Measurements from ENCODE around the gene MYBBP1A. TPM values are rescaled to one million over a fixed set of nuclear protein-coding genes. Genes with fewer than 3 reads are reported as not detected.

MYBBP1A gene
- polyA plus RNA-seq, 1 donor = 46.0 TPM

DNA sequence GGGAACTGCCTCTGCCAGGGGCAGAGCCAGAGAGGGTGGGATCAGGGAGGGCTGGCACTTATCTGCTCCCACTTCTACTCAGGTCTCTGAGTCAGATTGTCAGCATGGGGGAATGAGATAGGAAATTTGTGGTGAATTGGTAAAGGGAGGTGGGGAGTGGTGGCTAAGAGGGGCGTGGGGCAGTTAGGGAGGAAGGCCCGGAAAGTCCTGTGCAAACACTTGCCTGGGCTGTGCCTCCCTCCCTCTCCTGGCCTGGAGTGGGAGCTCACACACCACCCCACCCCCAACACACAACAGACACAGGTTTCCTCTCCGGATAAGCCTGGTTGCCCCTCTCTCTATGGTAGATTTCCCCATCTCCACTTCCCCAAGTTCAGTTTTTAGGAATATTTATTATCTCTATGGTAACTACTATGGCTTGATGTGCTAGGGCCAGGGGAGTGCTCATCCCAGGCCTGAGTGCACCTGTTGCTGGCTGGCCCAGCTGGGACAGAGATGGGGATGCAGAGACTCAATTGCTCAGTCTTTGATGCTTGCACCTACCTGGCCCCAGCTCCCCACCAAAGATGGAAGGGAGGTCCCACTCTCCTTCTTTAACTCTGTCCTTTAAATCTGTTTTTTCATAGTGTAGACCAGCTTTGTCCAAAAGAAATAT is 53.8 kb downstream of the MYBBP1A start:
- H3K27ac ChIP-seq (ENCODE audit: low read length) = no peak overlapping the region
- no peak overlapping the region for H3K4me3 ChIP-seq (ENCODE audit: low read length)
- no peak for DNase-seq
- no peaks in the 10 kb centered on the region for H3K9me3 ChIP-seq (ENCODE audit: control insufficient read depth, low read depth, low read length)
- peaks cover 16% of the 10 kb centered on the region for H3K27me3 ChIP-seq (ENCODE audit: control insufficient read depth, insufficient read depth, low read length)
- no CpG with 5 or more reads among the region's 3 CpGs for WGBS (ENCODE audit: insufficient coverage, low lambda C conversion rate)
- H3K36me3 ChIP-seq (ENCODE audit: control insufficient read depth, insufficient read depth, low read length) = no peaks in the 10 kb centered on the region
- peaks cover 33% of the 10 kb centered on the region for H3K4me1 ChIP-seq (ENCODE audit: control insufficient read depth, insufficient read depth, low read length)

DNA sequence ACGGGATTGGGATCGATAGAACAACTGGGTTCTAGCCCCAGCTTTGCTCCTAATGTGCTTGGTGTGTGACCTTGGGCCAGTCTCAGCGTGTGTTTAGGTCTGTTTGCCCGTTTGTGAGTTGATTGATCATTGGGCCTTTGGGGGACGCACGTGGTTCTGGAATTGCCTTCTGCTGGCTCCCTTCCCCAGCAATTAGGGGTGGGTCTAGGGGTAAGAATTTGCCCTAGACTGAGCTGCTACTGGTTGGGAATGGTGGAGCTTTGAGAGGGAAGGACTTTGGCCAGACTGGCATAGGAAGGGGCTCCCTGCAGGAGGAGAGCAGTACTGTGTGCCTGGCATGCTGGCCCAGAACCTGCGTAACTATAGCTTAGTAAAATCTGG is 55.0 kb downstream of the MYBBP1A start:
- no CpG with 5 or more reads among the region's 7 CpGs for WGBS (ENCODE audit: insufficient coverage, low lambda C conversion rate)
- Histone ChIP-seq H3K36me3 (ENCODE audit: control insufficient read depth, insufficient read depth, low read length) (no peaks in the 10 kb centered on the region), H3K4me1 (ENCODE audit: control insufficient read depth, insufficient read depth, low read length) (peaks cover 30% of the 10 kb centered on the region), H3K27me3 (ENCODE audit: control insufficient read depth, insufficient read depth, low read length) (peaks cover 16% of the 10 kb centered on the region), H3K27ac (ENCODE audit: low read length) (no peak overlapping the region), H3K4me3 (ENCODE audit: low read length) (peak overlapping the region; percentile 65), H3K9me3 (ENCODE audit: control insufficient read depth, low read depth, low read length) (no peaks in the 10 kb centered on the region)
- peak in 1 of 2 donors; percentile 58 for DNase-seq

DNA sequence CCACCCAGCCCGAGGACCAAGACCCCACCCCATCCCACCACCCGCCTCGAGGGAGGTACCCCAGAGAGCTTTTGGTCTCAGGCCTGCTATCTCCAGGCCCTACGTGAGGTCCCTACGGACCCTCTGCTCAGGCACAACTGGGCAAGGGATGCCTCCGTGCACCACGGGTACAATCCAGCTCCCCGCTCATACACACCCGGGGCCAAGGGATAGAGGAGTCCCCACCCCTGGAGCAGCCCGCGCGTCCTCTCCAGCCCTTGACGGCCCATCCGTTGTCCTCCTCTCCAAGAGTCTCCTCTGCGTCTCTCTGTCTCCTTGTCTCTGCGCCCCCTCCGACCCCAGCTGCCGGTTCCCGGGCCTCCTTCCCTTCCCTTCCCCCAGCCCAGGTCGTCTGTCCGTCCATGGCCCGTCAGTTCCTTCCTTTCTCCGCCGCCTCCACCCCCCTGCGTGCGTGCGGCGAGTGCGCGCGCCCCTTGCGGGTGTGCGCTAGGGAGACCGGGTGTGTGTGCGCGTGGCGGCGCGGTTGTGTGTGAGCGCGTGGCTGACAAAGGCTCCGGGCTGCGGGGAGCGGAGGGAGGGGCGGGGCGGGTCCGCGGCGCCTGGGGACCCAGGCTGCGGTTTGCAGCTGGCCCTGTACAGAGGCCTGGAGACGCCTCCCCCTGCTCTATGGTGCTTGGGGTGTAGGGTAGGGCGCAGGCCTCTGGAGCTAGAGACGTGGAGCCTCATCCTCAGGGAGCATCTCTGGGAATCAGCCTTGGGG is 55.6 kb downstream of the MYBBP1A start:
- no peak overlapping the region for H3K27ac ChIP-seq (ENCODE audit: low read length)
- H3K9me3 ChIP-seq (ENCODE audit: control insufficient read depth, low read depth, low read length) = no peaks in the 10 kb centered on the region
- no peaks in the 10 kb centered on the region for H3K36me3 ChIP-seq (ENCODE audit: control insufficient read depth, insufficient read depth, low read length)
- peaks cover 16% of the 10 kb centered on the region for H3K27me3 ChIP-seq (ENCODE audit: control insufficient read depth, insufficient read depth, low read length)
- DNase-seq = peak in 1 of 2 donors; percentile 74
- H3K4me3 ChIP-seq (ENCODE audit: low read length) = peak overlapping the region; percentile 65
- WGBS (ENCODE audit: insufficient coverage, low lambda C conversion rate) = no CpG with 5 or more reads among the region's 53 CpGs
- H3K4me1 ChIP-seq (ENCODE audit: control insufficient read depth, insufficient read depth, low read length) = peaks cover 30% of the 10 kb centered on the region

DNA sequence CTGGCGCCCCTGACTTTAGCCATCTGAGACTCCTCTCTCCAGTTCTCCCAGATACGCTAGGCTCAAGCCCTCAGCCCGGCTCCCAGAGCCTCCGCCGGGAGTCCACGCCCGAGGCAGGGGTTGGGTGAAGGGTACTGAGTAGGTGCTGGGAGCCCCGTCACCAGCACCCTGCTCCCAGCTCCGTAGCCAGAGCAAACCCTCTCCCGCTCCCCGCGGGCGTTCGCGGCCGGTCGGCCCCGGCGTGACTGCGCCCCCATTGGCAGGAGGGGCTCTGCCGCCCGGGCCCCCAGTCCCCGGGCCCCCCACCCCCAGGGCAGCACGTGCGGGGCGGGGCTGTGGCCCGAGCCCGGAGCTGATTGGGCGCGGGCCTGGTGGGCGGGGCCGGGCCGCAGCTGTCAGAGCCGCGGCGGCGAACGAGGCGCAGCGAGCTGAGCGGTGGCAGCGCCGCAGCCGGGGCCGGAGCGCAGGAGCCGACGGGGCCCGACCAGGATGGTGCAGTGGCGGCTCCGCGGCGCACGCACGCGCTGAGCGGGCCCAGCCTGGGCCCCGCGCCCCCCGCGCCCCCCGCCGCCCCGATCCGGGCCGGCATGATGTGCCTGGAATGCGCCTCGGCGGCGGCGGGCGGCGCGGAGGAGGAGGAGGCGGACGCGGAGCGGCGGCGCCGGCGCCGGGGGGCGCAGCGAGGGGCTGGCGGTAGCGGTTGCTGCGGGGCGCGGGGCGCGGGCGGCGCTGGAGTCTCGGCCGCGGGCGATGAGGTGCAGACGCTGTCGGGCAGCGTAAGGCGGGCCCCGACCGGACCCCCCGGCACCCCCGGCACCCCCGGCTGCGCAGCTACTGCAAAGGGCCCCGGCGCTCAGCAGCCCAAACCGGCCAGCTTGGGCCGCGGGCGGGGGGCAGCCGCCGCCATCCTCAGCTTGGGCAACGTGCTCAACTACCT is 56.5 kb downstream of the MYBBP1A start, which contains the start of gene SPNS2:
SPNS2 (plus strand) TSS at position 421 of the 937 bp plus-strand sequence; CDS start at position 588, 167 bp downstream.
- Histone ChIP-seq H3K4me1 (ENCODE audit: control insufficient read depth, insufficient read depth, low read length) (peaks cover 30% of the 10 kb centered on the region), H3K27me3 (ENCODE audit: control insufficient read depth, insufficient read depth, low read length) (peaks cover 16% of the 10 kb centered on the region), H3K4me3 (ENCODE audit: low read length) (peak within 1 kb of the TSS; percentile 65), H3K9me3 (ENCODE audit: control insufficient read depth, low read depth, low read length) (no peaks in the 10 kb centered on the region), H3K27ac (ENCODE audit: low read length) (no peak within 1 kb of the TSS), H3K36me3 (ENCODE audit: control insufficient read depth, insufficient read depth, low read length) (no peaks in the 10 kb centered on the region)
- WGBS (ENCODE audit: insufficient coverage, low lambda C conversion rate) = no CpG with 5 or more reads among the region's 117 CpGs
- DNase-seq = peak in 1 of 2 donors; percentile 75

DNA sequence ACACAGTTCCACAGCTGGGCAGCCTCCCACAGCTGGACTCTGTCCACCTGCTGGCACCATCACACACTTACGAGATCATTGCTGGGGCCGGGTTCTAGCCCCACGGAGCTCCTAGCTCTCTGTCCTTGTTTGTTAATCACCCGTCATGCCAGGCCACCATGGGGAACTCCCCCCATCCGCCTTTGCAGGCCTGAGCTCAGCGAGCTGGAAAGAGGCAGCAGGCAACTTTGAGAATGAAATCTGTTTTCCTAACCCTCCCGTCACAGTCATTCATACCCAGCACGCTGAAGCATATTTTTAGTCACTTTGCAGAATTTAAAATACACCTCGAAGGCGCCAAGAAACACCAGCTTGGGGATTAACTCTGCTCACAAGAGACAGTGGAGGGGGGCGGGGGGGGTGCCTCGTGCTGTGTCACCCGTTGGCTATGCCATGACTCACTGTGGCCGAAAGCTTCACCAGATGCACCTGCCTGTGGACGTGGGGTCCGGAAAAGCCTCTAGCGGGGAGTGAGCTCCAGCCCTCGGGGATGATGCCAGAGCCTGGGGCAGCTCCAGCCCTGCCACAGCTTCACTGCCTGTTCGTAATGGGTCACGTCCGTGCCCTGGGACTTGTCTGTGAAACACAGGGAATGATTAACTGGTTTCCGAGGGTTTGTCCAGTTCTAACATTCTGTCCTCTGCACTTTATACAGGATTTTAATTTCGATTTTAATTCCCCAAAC is 57.9 kb downstream of the MYBBP1A start:
- Histone ChIP-seq H3K27ac (ENCODE audit: low read length) (no peak overlapping the region), H3K27me3 (ENCODE audit: control insufficient read depth, insufficient read depth, low read length) (peaks cover 16% of the 10 kb centered on the region), H3K4me1 (ENCODE audit: control insufficient read depth, insufficient read depth, low read length) (peaks cover 42% of the 10 kb centered on the region), H3K36me3 (ENCODE audit: control insufficient read depth, insufficient read depth, low read length) (no peaks in the 10 kb centered on the region), H3K4me3 (ENCODE audit: low read length) (no peak overlapping the region), H3K9me3 (ENCODE audit: control insufficient read depth, low read depth, low read length) (no peaks in the 10 kb centered on the region)
- no peak for DNase-seq
- WGBS (ENCODE audit: insufficient coverage, low lambda C conversion rate) = no CpG with 5 or more reads among the region's 23 CpGs

DNA sequence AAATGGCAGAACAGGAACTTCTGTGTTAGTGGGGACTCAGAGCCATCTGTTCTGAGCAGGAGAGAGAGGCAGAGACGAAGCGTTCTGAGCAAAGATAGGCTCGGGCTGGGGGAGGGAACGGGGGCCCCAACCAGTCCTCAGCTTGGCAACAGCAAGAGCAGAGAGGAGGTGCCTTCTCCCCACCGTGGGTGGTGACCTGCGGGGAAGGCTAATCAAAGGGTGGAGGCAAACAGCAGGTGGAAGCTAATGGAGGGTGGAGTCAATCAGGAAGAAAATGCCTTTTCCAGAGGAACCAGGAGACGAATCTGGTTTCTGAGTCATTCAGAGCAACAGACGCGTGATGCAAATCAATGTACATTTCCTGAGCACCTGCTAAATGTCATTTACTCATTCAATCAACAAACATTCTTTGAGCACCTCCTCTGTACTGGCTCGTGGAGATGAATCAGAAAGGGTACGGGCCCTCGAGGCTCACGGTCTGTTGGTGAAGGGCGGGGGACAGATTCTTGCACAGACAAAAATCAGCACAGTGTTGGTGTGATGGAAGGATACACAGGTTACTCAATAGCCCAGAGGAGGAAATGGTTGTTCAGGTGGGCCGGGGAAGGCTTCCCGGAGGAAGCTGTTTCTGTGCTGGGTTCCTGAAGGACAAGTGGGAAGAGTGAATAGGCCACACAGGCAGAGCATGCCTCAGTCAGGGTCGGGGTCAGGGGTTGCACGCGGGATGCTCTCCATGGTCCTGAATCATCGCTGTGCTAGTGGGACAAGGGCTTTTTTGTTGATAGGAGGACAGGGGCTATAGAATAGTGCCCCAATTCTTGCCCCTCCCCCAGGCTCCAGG is 62.2 kb downstream of the MYBBP1A start:
- 40% methylated on average over 3 of the region's 20 CpGs for WGBS (ENCODE audit: insufficient coverage, low lambda C conversion rate)
- Histone ChIP-seq H3K36me3 (ENCODE audit: control insufficient read depth, insufficient read depth, low read length) (no peaks in the 10 kb centered on the region), H3K9me3 (ENCODE audit: control insufficient read depth, low read depth, low read length) (no peaks in the 10 kb centered on the region), H3K4me1 (ENCODE audit: control insufficient read depth, insufficient read depth, low read length) (peaks cover 38% of the 10 kb centered on the region), H3K27ac (ENCODE audit: low read length) (peak overlapping the region; percentile 83), H3K27me3 (ENCODE audit: control insufficient read depth, insufficient read depth, low read length) (no peaks in the 10 kb centered on the region), H3K4me3 (ENCODE audit: low read length) (no peak overlapping the region)
- DNase-seq = peak; percentile 75 to 89

DNA sequence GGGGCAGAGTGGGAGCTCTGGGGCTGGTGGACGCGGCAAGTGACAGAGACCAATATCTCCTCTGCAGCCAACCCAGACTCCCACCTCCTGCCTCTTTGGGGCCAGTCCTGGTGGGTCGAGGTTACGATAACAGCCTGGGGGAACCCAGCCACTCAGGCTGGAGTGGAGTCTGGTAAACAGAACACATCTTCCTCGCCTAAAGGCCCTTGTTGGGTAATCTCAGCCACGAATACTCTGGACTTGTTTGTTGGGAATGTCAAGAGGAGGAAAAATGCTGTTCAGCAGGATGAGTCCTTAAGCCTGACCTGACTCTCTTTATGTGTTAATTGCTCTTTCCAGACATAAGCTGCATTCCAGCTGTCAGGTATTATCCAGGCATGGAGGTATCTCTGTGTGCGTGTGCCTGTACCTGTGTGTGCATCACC is 64.5 kb downstream of the MYBBP1A start:
- Histone ChIP-seq H3K36me3 (ENCODE audit: control insufficient read depth, insufficient read depth, low read length) (no peaks in the 10 kb centered on the region), H3K27ac (ENCODE audit: low read length) (peak overlapping the region; percentile 58), H3K4me3 (ENCODE audit: low read length) (no peak overlapping the region), H3K4me1 (ENCODE audit: control insufficient read depth, insufficient read depth, low read length) (peaks cover 32% of the 10 kb centered on the region), H3K9me3 (ENCODE audit: control insufficient read depth, low read depth, low read length) (no peaks in the 10 kb centered on the region), H3K27me3 (ENCODE audit: control insufficient read depth, insufficient read depth, low read length) (no peaks in the 10 kb centered on the region)
- DNase-seq = peak in 1 of 2 donors; percentile 56
- WGBS (ENCODE audit: insufficient coverage, low lambda C conversion rate) = no CpG with 5 or more reads among the region's 7 CpGs

DNA sequence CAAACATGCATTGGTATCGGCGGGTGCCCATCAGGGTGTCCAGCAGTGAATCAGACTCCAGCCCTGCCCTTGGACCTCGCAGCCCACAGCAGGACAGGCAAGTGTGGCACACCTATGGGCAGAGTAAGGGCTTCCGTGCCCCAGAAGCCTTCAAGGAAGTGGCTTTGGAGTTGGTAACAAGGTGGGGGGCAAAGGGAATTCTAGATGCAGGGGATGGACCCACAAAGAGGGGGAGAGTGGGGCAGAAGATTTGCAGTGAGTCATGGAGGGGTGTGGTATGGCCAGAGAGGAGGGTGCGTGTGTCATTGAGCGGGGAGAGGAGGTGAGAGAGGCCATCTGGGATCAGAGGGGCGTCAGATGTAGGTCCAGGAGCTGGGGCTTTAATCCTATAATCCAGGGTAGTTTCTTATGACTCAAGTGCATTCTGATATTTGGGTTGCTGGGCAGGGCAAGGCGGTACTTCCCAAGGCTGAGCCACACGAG is 65.0 kb downstream of the MYBBP1A start:
- Histone ChIP-seq H3K4me1 (ENCODE audit: control insufficient read depth, insufficient read depth, low read length) (peaks cover 32% of the 10 kb centered on the region), H3K9me3 (ENCODE audit: control insufficient read depth, low read depth, low read length) (no peaks in the 10 kb centered on the region), H3K27ac (ENCODE audit: low read length) (peak overlapping the region; percentile 58), H3K27me3 (ENCODE audit: control insufficient read depth, insufficient read depth, low read length) (no peaks in the 10 kb centered on the region), H3K4me3 (ENCODE audit: low read length) (no peak overlapping the region), H3K36me3 (ENCODE audit: control insufficient read depth, insufficient read depth, low read length) (no peaks in the 10 kb centered on the region)
- WGBS (ENCODE audit: insufficient coverage, low lambda C conversion rate) = no CpG with 5 or more reads among the region's 9 CpGs
- peak in 1 of 2 donors; percentile 17 for DNase-seq

DNA sequence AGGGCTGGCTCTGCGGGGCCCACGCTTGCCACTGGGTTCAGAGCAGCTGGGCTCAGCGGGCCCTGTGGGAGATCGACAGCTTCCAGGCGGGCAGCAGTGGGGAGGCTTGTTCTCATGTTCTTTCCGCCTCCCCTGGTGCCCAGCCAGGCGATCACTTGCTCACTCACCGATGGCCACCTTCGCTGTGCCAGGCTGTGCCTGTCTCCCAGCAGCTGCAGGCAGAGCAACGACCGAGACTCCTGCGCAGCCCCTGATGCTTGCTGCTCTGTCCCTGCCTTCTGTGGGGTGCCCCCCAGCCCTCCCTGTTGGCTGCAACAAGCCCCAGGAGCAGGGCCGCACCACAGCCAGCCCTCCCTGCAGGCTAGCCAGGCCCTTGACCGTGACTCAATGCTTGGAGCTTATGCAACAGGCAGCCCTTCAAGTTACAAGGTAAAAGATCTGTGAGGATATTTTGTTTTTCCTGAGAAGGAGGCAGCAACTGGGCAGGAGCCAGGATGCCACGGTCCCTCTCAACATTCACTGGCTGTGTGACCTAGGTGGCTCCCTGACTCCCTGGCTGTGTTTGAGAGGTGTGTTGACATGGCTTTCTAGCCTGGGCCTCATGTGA is 66.1 kb downstream of the MYBBP1A start:
- H3K36me3 ChIP-seq (ENCODE audit: control insufficient read depth, insufficient read depth, low read length) = no peaks in the 10 kb centered on the region
- no peaks in the 10 kb centered on the region for H3K9me3 ChIP-seq (ENCODE audit: control insufficient read depth, low read depth, low read length)
- H3K27me3 ChIP-seq (ENCODE audit: control insufficient read depth, insufficient read depth, low read length) = no peaks in the 10 kb centered on the region
- no peak for DNase-seq
- H3K4me3 ChIP-seq (ENCODE audit: low read length) = no peak overlapping the region
- no CpG with 5 or more reads among the region's 15 CpGs for WGBS (ENCODE audit: insufficient coverage, low lambda C conversion rate)
- H3K27ac ChIP-seq (ENCODE audit: low read length) = no peak overlapping the region
- H3K4me1 ChIP-seq (ENCODE audit: control insufficient read depth, insufficient read depth, low read length) = peaks cover 32% of the 10 kb centered on the region
